HepG2 (cell line): ENCODE measurements around the gene PSME3IP1. TPM values are rescaled to one million over a fixed set of nuclear protein-coding genes. Genes with fewer than 3 reads are reported as not detected.

Experiments used
- ATAC-seq: fragments of 200-7000 bp; cut with Tn5 transposase; 3 replicates; pipeline ENCODE4 v1.9.1; 2020; ENCODE audit warnings: mild to moderate bottlenecking, moderate library complexity
- BruUV-seq: library from RNA; stranded (reverse); fragments of 400-500 nt; replicated peaks from 2 replicates; lab custom pipeline; 2021; lab: Mats Ljungman, UMichigan
- CTCF ChIA-PET: fragments of 300-600 bp; formaldehyde crosslinking; extraction: SDS; loops from one replicate; lab custom pipeline; 2021; ENCODE audit warnings: low total read pairs, inconsistent platforms, low intra/inter-chr PET ratio; lab: Yijun Ruan, JAX
- POLR2A ChIA-PET: fragments of 350-600 bp; sonication (Branson Sonifier 250); formaldehyde crosslinking; loops from one replicate; lab custom pipeline; 2020; ENCODE audit warnings: antibody characterized with exemption, inconsistent platforms; lab: Yijun Ruan, JAX
- DNase-seq: peaks from one replicate; pipeline ENCODE4 v3.0.0-alpha.2; 2015; ENCODE audit warnings: low spot score
- FAIRE-seq: peaks from 3 replicates; lab custom pipeline; 2011; peaks lifted over from hg19 to GRCh38; lab: Jason Lieb, UNC
- H2AFZ ChIP-seq: one replicate; pipeline ENCODE4 v1.6.1; 2011; ENCODE audit warnings: low read length, inconsistent platforms
- H3K27ac ChIP-seq: fragments of 300-600 bp; 3 replicates; pipeline ENCODE4 v1.8.0; 2011; ENCODE audit warnings: mixed run types, mild to moderate bottlenecking, mixed read lengths, low read length, inconsistent platforms; ENCODE audit not compliant: insufficient read depth; ENCODE audit errors: extremely low read length
- H3K27me3 ChIP-seq, 2 experiments: fragments of 200-600 bp in 1 of 2; 2 replicates in 1 of 2; 3 replicates in 1 of 2; pipeline versions ENCODE4 v1.6.0 to v1.8.0; 2011; ENCODE audit warnings: low read length in 2 of 2, mild to moderate bottlenecking in 2 of 2, moderate library complexity in 2 of 2, inconsistent platforms in 1 of 2; ENCODE audit not compliant: insufficient read depth in 2 of 2, control insufficient read depth in 1 of 2
- H3K36me3 ChIP-seq, 2 experiments: fragments of 200-600 bp in 1 of 2; replicated peaks in 1 of 2; 2 replicates in 1 of 2; 3 replicates in 1 of 2; pipeline versions ENCODE4 v1.5.1 to v1.8.0; 2011; ENCODE audit warnings: low read length in 2 of 2, inconsistent platforms in 1 of 2; ENCODE audit not compliant: insufficient read depth in 2 of 2, control insufficient read depth in 1 of 2
- H3K4me1 ChIP-seq: 2 replicates; pipeline ENCODE4 v1.5.1; 2012; ENCODE audit warnings: low read length, inconsistent platforms; ENCODE audit not compliant: insufficient read depth
- H3K4me2 ChIP-seq: 2 replicates; pipeline ENCODE4 v1.6.0; 2011; ENCODE audit warnings: low read depth, low read length, inconsistent platforms
- H3K4me3 ChIP-seq, 3 experiments: fragments of 200-600 bp in 1 of 3; sonication (generic), shearing (Covaris generic) in 1 of 3; replicated peaks in 1 of 3; 2 replicates each; pipeline ENCODE4 v1.5.1; 2011 to 2016; ENCODE audit warnings: low read length in 3 of 3, inconsistent platforms in 2 of 3, low read depth in 2 of 3, mild to moderate bottlenecking in 2 of 3, control low read depth in 1 of 3, mixed read lengths in 1 of 3; ENCODE audit not compliant: insufficient read depth in 1 of 3
- H3K79me2 ChIP-seq: one replicate; pipeline ENCODE4 v1.6.1; 2011; ENCODE audit warnings: low read length, inconsistent platforms; ENCODE audit not compliant: insufficient read depth
- H3K9ac ChIP-seq: 2 replicates; pipeline ENCODE4 v1.6.0; 2011; ENCODE audit warnings: mild to moderate bottlenecking, low read depth, low read length, inconsistent platforms; ENCODE audit not compliant: insufficient read depth
- H3K9me3 ChIP-seq: 2 replicates; pipeline ENCODE4 v1.5.1; 2012; ENCODE audit warnings: mild to moderate bottlenecking, low read length
- H4K20me1 ChIP-seq: 2 replicates; pipeline ENCODE4 v1.6.0; 2011; ENCODE audit warnings: inconsistent platforms, mild to moderate bottlenecking, low read length, moderate library complexity; ENCODE audit not compliant: insufficient read depth
- HNF4G ChIP-seq, 2 experiments: sonication (generic) in 1 of 2; formaldehyde crosslinking in 1 of 2; IDR thresholded peaks; 2 replicates each; pipeline versions ENCODE4 v1.4.0 to v1.6.1; 2011 to 2020; ENCODE audit warnings: borderline replicate concordance in 2 of 2, low read depth in 2 of 2, mild to moderate bottlenecking in 2 of 2, low read length in 1 of 2, missing genetic modification reagents in 1 of 2, moderate library complexity in 1 of 2
- HNRNPK ChIP-seq: fragments of 200-400 bp; formaldehyde crosslinking; IDR thresholded peaks from 2 replicates; pipeline ENCODE4 v1.6.1; 2018; ENCODE audit warnings: low read length, low read depth, moderate library complexity, mild to moderate bottlenecking; ENCODE audit not compliant: poor library complexity, severe bottlenecking
- SOX13 ChIP-seq, 3 experiments: fragments of 450-650 bp in 1 of 3; sonication (generic) in 1 of 3; formaldehyde crosslinking in 1 of 3; IDR thresholded peaks in 2 of 3; conservative IDR thresholded peaks in 1 of 3; 2 replicates each; pipeline versions ENCODE4 v1.5.0 to v1.6.1; 2016 to 2020; ENCODE audit warnings: antibody characterized with exemption in 1 of 3, mild to moderate bottlenecking in 1 of 3, missing compliant biosample characterization in 1 of 3, missing genetic modification reagents in 1 of 3, moderate library complexity in 1 of 3
- TBL1XR1 ChIP-seq: fragments of 150-350 bp; IDR thresholded peaks from 2 replicates; pipeline ENCODE4 v1.6.1; 2014; ENCODE audit warnings: borderline replicate concordance, low read length; ENCODE audit not compliant: partially characterized antibody
- ZNF20 ChIP-seq: sonication (generic); formaldehyde crosslinking; IDR thresholded peaks from 2 replicates; pipeline ENCODE4 v1.4.0; 2020; ENCODE audit warnings: mild to moderate bottlenecking, moderate library complexity, missing genetic modification reagents
- ZNF256 ChIP-seq: sonication (generic); formaldehyde crosslinking; conservative IDR thresholded peaks from 2 replicates; pipeline ENCODE4 v1.4.0; 2020; ENCODE audit warnings: missing genetic modification reagents
- ZNF614 ChIP-seq: IDR thresholded peaks from 2 replicates; pipeline ENCODE4 v1.6.1; 2018; ENCODE audit warnings: missing biosample characterization, missing genetic modification reagents, inconsistent platforms, borderline replicate concordance
- in situ Hi-C: cut with HindIII; loops from 2 replicates; pipeline ENCODE4 v1.10.0; 2017; ENCODE audit warnings: low pct_unique_long_range_greater_than_20kb; ENCODE audit not compliant: extremely low pct_ligation_motif_present
- intact Hi-C: fragments of 100-400 bp; cut with micrococcal nuclease; formaldehyde crosslinking; loops from one replicate; pipeline ENCODE4 v1.10.0; 2022; ENCODE audit not compliant: unreplicated experiment
- polyA plus RNA-seq, 8 experiments: library from polyadenylated mRNA; depleted of rRNA in 3 of 8; stranded (reverse) in 7 of 8; unstranded in 1 of 8; fragments of >200 nt; fragmentation: Illumina TruSeq in 4 of 8; extraction: Trizol in 4 of 8; gene quantifications; 2 replicates each; pipeline versions ENCODE4 v1.2.1 to v1.2.3, GENCODE V29; 2011 to 2016; ENCODE audit warnings: low read depth in 4 of 8, missing spikeins in 1 of 8, mixed read lengths in 1 of 8; ENCODE audit not compliant: insufficient read depth in 1 of 8
- total RNA-seq, 5 experiments: library from RNA; depleted of rRNA; stranded (reverse); fragments of >200 nt; fragmentation: Illumina TruSeq; extraction: Trizol; gene quantifications; 2 replicates each; pipeline ENCODE4 v1.2.3, GENCODE V29; 2016; ENCODE audit warnings: low read depth in 1 of 5
- TF ChIP-seq, protein P1 (sequence below): IDR thresholded peaks from 2 replicates; pipeline ENCODE4 v1.6.1; 2016

The PSME3IP1 gene
- total and polyA plus RNA-seq, 2 of the 13 experiments (the other 11 are each of a cell fraction or from before 2014, with no cell fraction given) = 90.8 to 99.8 TPM

DNA sequence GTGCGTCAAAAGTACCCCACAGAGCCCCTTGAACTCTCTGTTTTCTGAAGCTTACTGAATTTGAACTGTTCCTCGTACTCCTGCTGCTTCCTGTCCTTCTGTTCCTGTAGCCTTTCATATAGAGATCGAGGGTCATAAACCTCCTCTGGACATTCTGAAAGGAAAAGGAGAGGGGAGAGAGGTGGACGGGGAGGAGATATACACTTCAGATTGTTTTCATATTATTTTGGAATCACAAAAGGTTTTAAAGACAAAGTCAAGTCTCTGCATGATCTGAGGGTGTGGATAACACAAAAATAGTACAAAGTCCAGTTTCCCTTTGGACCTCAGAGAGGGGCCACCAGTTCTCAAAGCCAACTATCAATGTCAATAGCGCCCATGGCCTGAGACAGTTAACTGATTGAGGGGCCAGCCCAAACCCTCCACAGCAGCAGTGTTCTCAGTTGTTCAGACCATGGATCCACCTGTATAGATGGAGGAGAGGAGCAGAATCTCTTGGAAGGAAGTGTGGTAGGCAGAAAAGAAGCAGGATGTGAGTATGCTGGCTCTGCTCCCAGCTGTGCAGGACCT lies 13.0 kb downstream of the PSME3IP1 start (continued):
- TF ChIP-seq TBL1XR1 (no peak), ZNF614 (CRISPR knock-in tag) (no peak), HNF4G (IDR thresholded peaks at IDR 0.05; ENCODE audit: borderline replicate concordance, low read depth, low read length) (peak; percentile 61; the same call in 1 of the 2 replicates), HNF4G (CRISPR knock-in tag; IDR thresholded peaks at IDR 0.05; ENCODE audit: borderline replicate concordance, low read depth) (peak; percentile 68; the same call in 1 of the 2 replicates)

DNA sequence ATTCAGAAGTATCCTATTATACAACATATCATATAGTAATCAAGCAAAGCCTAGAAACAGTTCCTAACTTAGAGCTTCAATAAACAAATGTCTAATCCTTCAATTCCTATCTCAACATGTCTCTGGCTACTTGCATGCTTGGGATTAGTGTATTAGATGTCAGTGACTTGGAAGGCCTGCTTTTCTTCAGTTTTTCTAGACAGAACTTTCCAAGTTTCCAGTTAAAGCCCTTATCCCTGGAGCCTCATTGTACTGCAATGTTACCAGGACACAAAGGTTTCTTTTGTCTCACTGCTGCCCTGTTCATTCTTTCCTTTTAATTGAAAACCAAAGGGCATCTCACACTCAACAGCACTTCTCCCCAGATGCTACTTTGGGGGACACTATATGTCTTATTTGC lies 16.5 kb downstream of the PSME3IP1 start:
- in situ Hi-C loops = loop anchor here (5.0 kb wide), 1 partner anchor 77 kb away; the partner anchor contains the start of gene CPNE2
- peaks cover 19% of the 10 kb centered on the region for H3K4me1 ChIP-seq
- POLR2A ChIA-PET = no interaction called here
- H3K9ac ChIP-seq = no peak overlapping the region
- no peaks in the 10 kb centered on the region for H3K79me2 ChIP-seq
- no peak for ATAC-seq
- CTCF ChIA-PET = interaction anchor here (2.4 kb wide), 1 partner anchor 85 kb away, joined by 16 read pairs; no protein-coding TSS in a partner anchor
- intact Hi-C loops = loop anchor here (2.0 kb wide), 2 partner anchors 77 to 85 kb away; partner anchors contain the start of gene CPNE2
- peaks cover 18 to 47% of the 10 kb centered on the region in 2 experiments for H3K36me3 ChIP-seq
- no peak overlapping the region for H3K4me2 ChIP-seq
- BruUV-seq = no TSS peak
- H3K9me3 ChIP-seq = no peaks in the 10 kb centered on the region
- H2AFZ ChIP-seq = no peak overlapping the region
- no peak overlapping the region for H3K4me3 ChIP-seq
- TF ChIP-seq ZNF256 (CRISPR knock-in tag) = no peak
- no peak for TF ChIP-seq SOX13 (IDR thresholded peaks at IDR 0.05)
- no peak for TF ChIP-seq SOX13 (CRISPR knock-in tag; conservative IDR thresholded peaks at IDR 0.05 in 1 of 2, IDR thresholded peaks at IDR 0.05 in 1 of 2)
- TF ChIP-seq, protein P1, sequence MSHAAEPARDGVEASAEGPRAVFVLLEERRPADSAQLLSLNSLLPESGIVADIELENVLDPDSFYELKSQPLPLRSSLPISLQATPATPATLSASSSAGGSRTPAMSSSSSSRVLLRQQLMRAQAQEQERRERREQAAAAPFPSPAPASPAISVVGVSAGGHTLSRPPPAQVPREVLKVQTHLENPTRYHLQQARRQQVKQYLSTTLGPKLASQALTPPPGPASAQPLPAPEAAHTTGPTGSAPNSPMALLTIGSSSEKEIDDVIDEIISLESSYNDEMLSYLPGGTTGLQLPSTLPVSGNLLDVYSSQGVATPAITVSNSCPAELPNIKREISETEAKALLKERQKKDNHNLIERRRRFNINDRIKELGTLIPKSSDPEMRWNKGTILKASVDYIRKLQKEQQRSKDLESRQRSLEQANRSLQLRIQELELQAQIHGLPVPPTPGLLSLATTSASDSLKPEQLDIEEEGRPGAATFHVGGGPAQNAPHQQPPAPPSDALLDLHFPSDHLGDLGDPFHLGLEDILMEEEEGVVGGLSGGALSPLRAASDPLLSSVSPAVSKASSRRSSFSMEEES (CRISPR knock-in tag) = no peak
- TF ChIP-seq ZNF20 (CRISPR knock-in tag) = no peak
- TF ChIP-seq HNRNPK = no peak
- FAIRE-seq = no peak
- no peaks in the 10 kb centered on the region for H4K20me1 ChIP-seq
- H3K27ac ChIP-seq = no peak overlapping the region
- no peak for DNase-seq
- H3K27me3 ChIP-seq = no peaks in the 10 kb centered on the region
